Trophoblast cell (in vitro differentiated cells and primary cell): ENCODE results near the gene TRAPPC5.

Experiments used
- DNase-seq, 2 donors: peaks; one replicate each; pipeline ENCODE4 v3.0.0-alpha.2; 2016
- H2AFZ ChIP-seq: 2 replicates; pipeline ENCODE4 v1.6.1; 2013; ENCODE audit warnings: low read length, moderate library complexity, mild to moderate bottlenecking; ENCODE audit not compliant: insufficient read depth, poor library complexity
- H2AK5ac ChIP-seq: 2 replicates; pipeline ENCODE4 v1.6.1; 2013; ENCODE audit warnings: mild to moderate bottlenecking, low read length
- H2BK120ac ChIP-seq: 2 replicates; pipeline ENCODE4 v1.6.1; 2013; ENCODE audit warnings: low read length, mild to moderate bottlenecking, moderate library complexity; ENCODE audit not compliant: insufficient read depth, poor library complexity
- H2BK12ac ChIP-seq: 2 replicates; pipeline ENCODE4 v1.6.1; 2013; ENCODE audit warnings: mild to moderate bottlenecking, low read length, moderate library complexity
- H2BK5ac ChIP-seq: 2 replicates; pipeline ENCODE4 v1.6.1; 2013; ENCODE audit warnings: low read length, low read depth, moderate library complexity, mild to moderate bottlenecking; ENCODE audit not compliant: poor library complexity
- H3K14ac ChIP-seq: 2 replicates; pipeline ENCODE4 v1.6.1; 2013; ENCODE audit warnings: mild to moderate bottlenecking, low read length
- H3K18ac ChIP-seq: 2 replicates; pipeline ENCODE4 v1.6.1; 2013; ENCODE audit warnings: mild to moderate bottlenecking, low read length
- H3K23ac ChIP-seq: 2 replicates; pipeline ENCODE4 v1.6.1; 2013; ENCODE audit warnings: low read length
- H3K27ac ChIP-seq: 2 replicates; pipeline ENCODE4 v1.5.1; 2013; ENCODE audit warnings: low read depth, mild to moderate bottlenecking, inconsistent platforms, low read length, moderate library complexity
- H3K27me3 ChIP-seq: 2 replicates; pipeline ENCODE4 v1.6.1; 2013; ENCODE audit warnings: inconsistent platforms, mild to moderate bottlenecking, low read length, moderate library complexity; ENCODE audit not compliant: insufficient read depth
- H3K36me3 ChIP-seq, 2 experiments: 1 replicate in 1 of 2; 2 replicates in 1 of 2; pipeline ENCODE4 v1.6.1; 2013; ENCODE audit warnings: low read length in 2 of 2, mild to moderate bottlenecking in 2 of 2, moderate library complexity in 1 of 2; ENCODE audit not compliant: insufficient read depth in 2 of 2, control insufficient read depth in 1 of 2
- H3K4ac ChIP-seq: 2 replicates; pipeline ENCODE4 v1.6.1; 2013; ENCODE audit warnings: low read depth, mild to moderate bottlenecking, low read length, moderate library complexity
- H3K4me1 ChIP-seq, 2 experiments: 1 replicate in 1 of 2; 2 replicates in 1 of 2; pipeline ENCODE4 v1.6.1; 2013; ENCODE audit warnings: low read length in 2 of 2, mild to moderate bottlenecking in 2 of 2, moderate library complexity in 1 of 2; ENCODE audit not compliant: insufficient read depth in 2 of 2, control insufficient read depth in 1 of 2
- H3K4me2 ChIP-seq: 2 replicates; pipeline ENCODE4 v1.6.1; 2013; ENCODE audit warnings: inconsistent platforms, mild to moderate bottlenecking, low read length, moderate library complexity
- H3K4me3 ChIP-seq: 2 replicates; pipeline ENCODE4 v1.5.1; 2013; ENCODE audit warnings: mild to moderate bottlenecking, low read depth, low read length, inconsistent platforms
- H3K79me1 ChIP-seq: one replicate; pipeline ENCODE4 v1.6.1; 2013; ENCODE audit warnings: low read length
- H3K79me2 ChIP-seq: 2 replicates; pipeline ENCODE4 v1.6.1; 2013; ENCODE audit warnings: low read length, mild to moderate bottlenecking; ENCODE audit not compliant: control insufficient read depth, insufficient read depth, poor library complexity
- H3K9ac ChIP-seq: 2 replicates; pipeline ENCODE4 v1.6.1; 2013; ENCODE audit warnings: mild to moderate bottlenecking, low read length
- H3K9me3 ChIP-seq: 2 replicates; pipeline ENCODE4 v1.6.1; 2013; ENCODE audit warnings: low read depth, mild to moderate bottlenecking, control low read depth, inconsistent platforms, low read length; ENCODE audit not compliant: insufficient read depth
- H4K12ac ChIP-seq: 2 replicates; pipeline ENCODE4 v1.6.1; 2013; ENCODE audit warnings: low read depth, mild to moderate bottlenecking, low read length, moderate library complexity
- H4K8ac ChIP-seq: 2 replicates; pipeline ENCODE4 v1.6.1; 2013; ENCODE audit warnings: low read depth, mild to moderate bottlenecking, low read length, moderate library complexity
- H4K91ac ChIP-seq: one replicate; pipeline ENCODE4 v1.6.1; 2013; ENCODE audit warnings: low read depth, mild to moderate bottlenecking, low read length, moderate library complexity
- WGBS: extraction: QIAGEN DNeasy Blood & Tissue Kit; methylation state at CpG from one replicate; pipeline ENCODE4 v1.1.7; 2013; ENCODE audit warnings: missing lambda C conversion rate; ENCODE audit not compliant: insufficient read length, insufficient coverage; ENCODE audit errors: extremely low coverage; 5-methylcytosine and 5-hydroxymethylcytosine counted together

TRAPPC5 gene

GRCh38 chr19:7710616-7711015 is 30.0 kb downstream of the TRAPPC5 start:
- Histone ChIP-seq H3K27me3 (no peaks in the 10 kb centered on the region), H2AFZ (no peak overlapping the region), H2BK12ac (no peak overlapping the region), H3K4me2 (no peak overlapping the region), H3K18ac (no peak overlapping the region), H4K8ac (no peak overlapping the region), H3K36me3 (no peaks in the 10 kb centered on the region), H4K91ac (no peak overlapping the region), H3K23ac (no peak overlapping the region), H2BK120ac (no peak overlapping the region), H3K27ac (no peak overlapping the region), H4K12ac (no peak overlapping the region), H3K14ac (no peak overlapping the region), H3K79me1 (no peaks in the 10 kb centered on the region), H3K79me2 (no peaks in the 10 kb centered on the region), H3K4me1 (no peaks in the 10 kb centered on the region), H2BK5ac (no peak overlapping the region), H3K9ac (no peak overlapping the region), H3K4ac (no peak overlapping the region), H3K9me3 (no peaks in the 10 kb centered on the region), H3K4me3 (no peak overlapping the region), H2AK5ac (no peak overlapping the region)
- no CpG with 5 or more reads among the region's 5 CpGs for WGBS
- DNase-seq: no peak

GRCh38 chr19:7715671-7716070 is 35.0 kb downstream of the TRAPPC5 start:
- H3K9ac ChIP-seq: no peak overlapping the region
- H2AK5ac ChIP-seq: no peak overlapping the region
- no peaks in the 10 kb centered on the region for H3K79me1 ChIP-seq
- H4K8ac ChIP-seq: no peak overlapping the region
- H2BK12ac ChIP-seq: no peak overlapping the region
- H3K27me3 ChIP-seq: no peaks in the 10 kb centered on the region
- no peak overlapping the region for H4K91ac ChIP-seq
- no peaks in the 10 kb centered on the region for H3K36me3 ChIP-seq
- no peak overlapping the region for H3K27ac ChIP-seq
- no peak for DNase-seq
- no peak overlapping the region for H2AFZ ChIP-seq
- H3K4me2 ChIP-seq: no peak overlapping the region
- H2BK120ac ChIP-seq: no peak overlapping the region
- no peak overlapping the region for H3K18ac ChIP-seq
- H3K79me2 ChIP-seq: no peaks in the 10 kb centered on the region
- H3K4ac ChIP-seq: no peak overlapping the region
- H3K4me3 ChIP-seq: no peak overlapping the region
- no peaks in the 10 kb centered on the region for H3K9me3 ChIP-seq
- H2BK5ac ChIP-seq: no peak overlapping the region
- WGBS: no CpG with 5 or more reads among the region's 1 CpG
- H3K14ac ChIP-seq: no peak overlapping the region
- H3K4me1 ChIP-seq: no peaks in the 10 kb centered on the region
- H3K23ac ChIP-seq: no peak overlapping the region
- H4K12ac ChIP-seq: no peak overlapping the region

- no peak overlapping the region for H4K12ac ChIP-seq
- H2AK5ac ChIP-seq: no peak overlapping the region
- H3K27me3 ChIP-seq: no peaks in the 10 kb centered on the region
- H3K27ac ChIP-seq: no peak overlapping the region
- no peaks in the 10 kb centered on the region for H3K79me1 ChIP-seq
- H3K4me3 ChIP-seq: no peak overlapping the region
- no peaks in the 10 kb centered on the region for H3K36me3 ChIP-seq
- H3K18ac ChIP-seq: no peak overlapping the region
- H2BK120ac ChIP-seq: no peak overlapping the region
- no peak overlapping the region for H3K23ac ChIP-seq
- H3K9me3 ChIP-seq: no peaks in the 10 kb centered on the region
- no peak overlapping the region for H2BK5ac ChIP-seq
- H2BK12ac ChIP-seq: no peak overlapping the region
- no peak overlapping the region for H4K8ac ChIP-seq
- H3K4me1 ChIP-seq: no peaks in the 10 kb centered on the region
- H4K91ac ChIP-seq: no peak overlapping the region
- H2AFZ ChIP-seq: no peak overlapping the region
- DNase-seq: no peak
- no peak overlapping the region for H3K9ac ChIP-seq
- H3K79me2 ChIP-seq: no peaks in the 10 kb centered on the region
- H3K4ac ChIP-seq: no peak overlapping the region
- no peak overlapping the region for H3K14ac ChIP-seq
- no CpG with 5 or more reads among the region's 1 CpG for WGBS
- H3K4me2 ChIP-seq: no peak overlapping the region
Observed at GRCh38 chr19:7716762-7717161, 36.1 kb downstream of the TRAPPC5 start.

- Histone ChIP-seq H3K4me3 (no peak overlapping the region), H3K27me3 (no peaks in the 10 kb centered on the region), H4K91ac (no peak overlapping the region), H3K27ac (no peak overlapping the region), H2BK5ac (no peak overlapping the region), H3K4me2 (no peak overlapping the region), H3K79me1 (no peaks in the 10 kb centered on the region), H3K36me3 (no peaks in the 10 kb centered on the region), H4K8ac (no peak overlapping the region), H3K4me1 (no peaks in the 10 kb centered on the region), H3K4ac (no peak overlapping the region), H4K12ac (no peak overlapping the region), H2BK120ac (no peak overlapping the region), H3K23ac (no peak overlapping the region), H3K9me3 (no peaks in the 10 kb centered on the region), H3K9ac (no peak overlapping the region), H3K18ac (no peak overlapping the region), H2BK12ac (no peak overlapping the region), H3K79me2 (no peaks in the 10 kb centered on the region), H3K14ac (no peak overlapping the region), H2AFZ (no peak overlapping the region), H2AK5ac (no peak overlapping the region)
- WGBS: no CpG with 5 or more reads among the region's 8 CpGs
- no peak for DNase-seq
Observed at GRCh38 chr19:7718668-7719067, 38.0 kb downstream of the TRAPPC5 start.
